ENCODE data around the gene TMC4. TPM values are rescaled to one million over a fixed set of nuclear protein-coding genes. Genes with fewer than 3 reads are reported as not detected.

The TMC4 gene
- total RNA-seq, 1 donor from 2014 or later = 0.28 TPM

- no peaks in the 10 kb centered on the region for H3K4me1 Mint-ChIP-seq
- H3K36me3 Mint-ChIP-seq (ENCODE audit: low read depth) = no peaks in the 10 kb centered on the region
- no peak for DNase-seq (ENCODE audit: low read depth, low spot score)
- H3K27ac Mint-ChIP-seq (ENCODE audit: unreplicated experiment) = no peak overlapping the region
- H3K4me3 Mint-ChIP-seq = no peak overlapping the region
- H3K27me3 Mint-ChIP-seq (ENCODE audit: low read depth) = no peaks in the 10 kb centered on the region
- no peaks in the 10 kb centered on the region for H3K9me3 Mint-ChIP-seq
- no peak for TF ChIP-seq CTCF (conservative IDR thresholded peaks at IDR 0.05)
These were observed 49.3 kb downstream of the TMC4 start for GRCh38 chr19:54123682-54124081.

GRCh38 chr19:54121259-54121658 is 51.7 kb downstream of the TMC4 start:
- Mint-ChIP-seq H3K36me3 (ENCODE audit: low read depth) (no peaks in the 10 kb centered on the region), H3K27ac (ENCODE audit: unreplicated experiment) (no peak overlapping the region), H3K4me1 (peaks cover 4% of the 10 kb centered on the region), H3K4me3 (no peak overlapping the region), H3K9me3 (no peaks in the 10 kb centered on the region), H3K27me3 (ENCODE audit: low read depth) (no peaks in the 10 kb centered on the region)
- no peak for DNase-seq (ENCODE audit: low read depth, low spot score)
- TF ChIP-seq CTCF (conservative IDR thresholded peaks at IDR 0.05) = no peak

GRCh38 chr19:54115109-54116063 is 57.6 kb downstream of the TMC4 start, which contains the start of the genes PRPF31 and TFPT:
Gene PRPF31 (plus strand): TSS chr19:54115754. CDS start chr19:54118279, 2,525 bp downstream.
Gene TFPT (minus strand): TSS chr19:54115657. CDS start chr19:54115269, 388 bp downstream.
- peaks cover 3% of the 10 kb centered on the region for H3K36me3 Mint-ChIP-seq (ENCODE audit: low read depth)
- peak within 1 kb of the TSS; percentile 89 for H3K4me3 Mint-ChIP-seq
- peaks cover 3% of the 10 kb centered on the region for H3K27me3 Mint-ChIP-seq (ENCODE audit: low read depth)
- peaks cover 29% of the 10 kb centered on the region for H3K4me1 Mint-ChIP-seq
- no peak for TF ChIP-seq CTCF (conservative IDR thresholded peaks at IDR 0.05)
- H3K9me3 Mint-ChIP-seq = no peaks in the 10 kb centered on the region
- peak; percentile 88 for DNase-seq (ENCODE audit: low read depth, low spot score)
- peak within 1 kb of the TSS; percentile 96 for H3K27ac Mint-ChIP-seq (ENCODE audit: unreplicated experiment)

- Mint-ChIP-seq H3K36me3 (ENCODE audit: low read depth) (peaks cover 3% of the 10 kb centered on the region), H3K4me3 (peak overlapping the region; percentile 89), H3K27ac (ENCODE audit: unreplicated experiment) (peak overlapping the region; percentile 96), H3K27me3 (ENCODE audit: low read depth) (peaks cover 3% of the 10 kb centered on the region), H3K9me3 (no peaks in the 10 kb centered on the region), H3K4me1 (peaks cover 29% of the 10 kb centered on the region)
- DNase-seq (ENCODE audit: low read depth, low spot score) = no peak
- TF ChIP-seq CTCF (conservative IDR thresholded peaks at IDR 0.05) = no peak
These were observed 58.4 kb downstream of the TMC4 start for GRCh38 chr19:54114340-54115108.

Other genes with a start within 250 kb of the TMC4 start
- 0.23 and 0.33 TPM in 2 replicates for gene CACNG8, start 210.2 kb downstream of the TMC4 start, total RNA-seq
- 0.77 and 0.82 TPM in 2 replicates for gene CACNG6, start 181.5 kb downstream of the TMC4 start, total RNA-seq
- gene VSTM1, start 109.3 kb downstream of the TMC4 start, total RNA-seq = not detected in 2 replicates
- not detected in 2 replicates for gene TARM1, start 91.8 kb downstream of the TMC4 start, total RNA-seq
- not detected in 2 replicates for gene OSCAR, start 72.4 kb downstream of the TMC4 start, total RNA-seq
- gene NDUFA3, start 70.3 kb downstream of the TMC4 start, total RNA-seq = 131 and 162 TPM in 2 replicates
- 24.5 and 26.8 TPM in 2 replicates for gene TFPT, start 57.5 kb downstream of the TMC4 start, total RNA-seq
- 94.8 and 104 TPM in 2 replicates for gene PRPF31, start 57.4 kb downstream of the TMC4 start, total RNA-seq
- gene CNOT3, start 35.4 kb downstream of the TMC4 start, total RNA-seq = 87.6 and 95.5 TPM in 2 replicates
- 5.1 and 5.9 TPM in 2 replicates for gene LENG1, start 13.4 kb downstream of the TMC4 start, total RNA-seq
- gene MBOAT7, start 16.4 kb upstream of the TMC4 start, total RNA-seq = 74.2 and 76.5 TPM in 2 replicates
- 66.2 and 67.9 TPM in 2 replicates for gene TSEN34, start 18.1 kb upstream of the TMC4 start, total RNA-seq
- gene RPS9, start 27.7 kb upstream of the TMC4 start, total RNA-seq = 1,439 and 1,464 TPM in 2 replicates
- gene LILRB3, start 49.8 kb upstream of the TMC4 start, total RNA-seq = not detected in 2 replicates
- not detected in 2 replicates for gene LILRA6, start 69.6 kb upstream of the TMC4 start, total RNA-seq
- gene LILRB5, start 84.1 kb upstream of the TMC4 start, total RNA-seq = not detected in 2 replicates
- gene LILRB2, start 108.0 kb upstream of the TMC4 start, total RNA-seq = not detected in 2 replicates
- gene LILRA5, start 140.0 kb upstream of the TMC4 start, total RNA-seq = not detected in 2 replicates
- gene LILRA4, start 166.0 kb upstream of the TMC4 start, total RNA-seq = not detected in 2 replicates
- gene LAIR1, start 191.8 kb upstream of the TMC4 start, total RNA-seq = not detected in 2 replicates
- 180 and 207 TPM in 2 replicates for gene TTYH1, start 242.3 kb upstream of the TMC4 start, total RNA-seq